GM21526 (cell line): ENCODE data around the gene ZNF317.

Experiments used
- ATAC-seq: cut with Tn5 transposase; IDR thresholded peaks from one replicate; pipeline ENCODE4 v1.9.1; 2021; ENCODE audit warnings: moderate library complexity; ENCODE audit not compliant: unreplicated experiment, low FRiP score

Gene ZNF317

GRCh38 chr19:9140159-9140874, at the start of gene ZNF317:
TSS of gene ZNF317 (plus strand) at chr19:9140397. CDS start at chr19:9156017, 15,620 bp downstream.
- ATAC-seq: peak; percentile 90

GRCh38 chr19:9107375-9107774, 32.8 kb upstream of the ZNF317 start, which contains the start of gene OR7G2:
TSS of gene OR7G2 (minus strand) at chr19:9107475. CDS start at chr19:9103243, 4,232 bp downstream.
- no peak for ATAC-seq

- ATAC-seq: no peak
These were observed 30.2 kb upstream of the ZNF317 start for GRCh38 chr19:9109959-9110358.

- ATAC-seq: no peak
These were observed 24.8 kb upstream of the ZNF317 start, which contains the start of gene OR7G1 for GRCh38 chr19:9115307-9115813. TSS of gene OR7G1 (minus strand) at chr19:9115763. CDS start at chr19:9115763, 0 bp downstream.

- no peak for ATAC-seq
These were observed 23.6 kb upstream of the ZNF317 start for GRCh38 chr19:9116547-9116946.

- ATAC-seq: no peak
These were observed 13.2 kb upstream of the ZNF317 start, which contains the start of gene OR7G3 for GRCh38 chr19:9126900-9127405. TSS of gene OR7G3 (minus strand) at chr19:9126950. CDS start at chr19:9126950, 0 bp downstream.

- no peak for ATAC-seq
These were observed 12.0 kb upstream of the ZNF317 start for GRCh38 chr19:9128171-9128570.

- ATAC-seq: no peak
These were observed 9.2 kb upstream of the ZNF317 start for GRCh38 chr19:9130965-9131364.

GRCh38 chr19:9132422-9132821, 7.8 kb upstream of the ZNF317 start:
- no peak for ATAC-seq

- peak; percentile 24 for ATAC-seq
These were observed 513 bp upstream of the ZNF317 start for GRCh38 chr19:9139609-9140158.

GRCh38 chr19:9144920-9145319, 4.7 kb downstream of the ZNF317 start:
- ATAC-seq: no peak

GRCh38 chr19:9146882-9147281, 6.7 kb downstream of the ZNF317 start:
- ATAC-seq: no peak

- ATAC-seq: no peak
These were observed 8.5 kb downstream of the ZNF317 start for GRCh38 chr19:9148697-9149096.

GRCh38 chr19:9149997-9150396, 9.8 kb downstream of the ZNF317 start:
- ATAC-seq: no peak

GRCh38 chr19:9150650-9151049, 10.5 kb downstream of the ZNF317 start:
- ATAC-seq: no peak

GRCh38 chr19:9151367-9151766, 11.2 kb downstream of the ZNF317 start:
- no peak for ATAC-seq

- no peak for ATAC-seq
These were observed 15.4 kb downstream of the ZNF317 start for GRCh38 chr19:9155591-9155990.

- ATAC-seq: no peak
These were observed 16.1 kb downstream of the ZNF317 start for GRCh38 chr19:9156304-9156703.

- ATAC-seq: no peak
These were observed 19.7 kb downstream of the ZNF317 start for GRCh38 chr19:9159891-9160290.

GRCh38 chr19:9161427-9161826, 21.2 kb downstream of the ZNF317 start:
- no peak for ATAC-seq

GRCh38 chr19:9165261-9165660, 25.1 kb downstream of the ZNF317 start:
- no peak for ATAC-seq

GRCh38 chr19:9166846-9167245, 26.6 kb downstream of the ZNF317 start:
- ATAC-seq: no peak
